Caco-2 (cell line): ENCODE results near the gene TMEM106A. TPM values are rescaled to one million over a fixed set of nuclear protein-coding genes. Genes with fewer than 3 reads are reported as not detected.

Source experiments
- BruUV-seq: library from RNA; stranded (reverse); fragments of 400-500 nt; replicated peaks from 2 replicates; lab custom pipeline; 2021; lab: Mats Ljungman, UMichigan
- CTCF ChIA-PET: fragments of 300-600 bp; sonication (Branson Sonifier 250); formaldehyde crosslinking; loops from one replicate; lab custom pipeline; 2022; ENCODE audit warnings: antibody characterized with exemption; lab: Charles Lee
- POLR2A ChIA-PET: fragments of 300-600 bp; sonication (Branson Sonifier 250); formaldehyde crosslinking; loops from one replicate; lab custom pipeline; 2022; ENCODE audit warnings: antibody characterized with exemption; lab: Charles Lee
- DNase-seq, 2 experiments: peaks; one replicate each; pipeline versions ENCODE4 v3.0.0 to v3.0.0-alpha.2; 2020 to 2022
- H3K27me3 ChIP-seq: replicated peaks from 2 replicates; pipeline ENCODE4 v1.6.0; 2011; ENCODE audit warnings: low read length; ENCODE audit not compliant: control insufficient read depth, insufficient read depth
- H3K36me3 ChIP-seq: 2 replicates; pipeline ENCODE4 v1.5.1; 2011; ENCODE audit warnings: low read length; ENCODE audit not compliant: control insufficient read depth, insufficient read depth
- H3K4me1 ChIP-seq: fragments of 250-450 bp; sonication (Bioruptor Pico); 2 replicates; pipeline ENCODE4 v1.5.1; 2020; ENCODE audit warnings: mild to moderate bottlenecking
- H3K4me3 ChIP-seq: 2 replicates; pipeline ENCODE4 v1.5.1; 2011; ENCODE audit warnings: low read depth, mild to moderate bottlenecking, control low read depth, low read length
- H3K9me3 ChIP-seq: fragments of 250-450 bp; sonication (Bioruptor Pico); 2 replicates; pipeline ENCODE4 v1.5.1; 2020; ENCODE audit warnings: mild to moderate bottlenecking, moderate library complexity
- H3K27ac Mint-ChIP-seq: one replicate; pipeline ENCODE4 v1.8.0; 2022; ENCODE audit warnings: mixed read lengths; ENCODE audit not compliant: unreplicated experiment
- H3K27me3 Mint-ChIP-seq: one replicate; pipeline ENCODE4 v1.8.0; 2022; ENCODE audit warnings: mixed read lengths; ENCODE audit not compliant: insufficient read depth, unreplicated experiment
- H3K36me3 Mint-ChIP-seq: one replicate; pipeline ENCODE4 v1.8.0; 2022; ENCODE audit warnings: mild to moderate bottlenecking, mixed read lengths; ENCODE audit not compliant: insufficient read depth, unreplicated experiment
- H3K4me1 Mint-ChIP-seq: one replicate; pipeline ENCODE4 v1.8.0; 2022; ENCODE audit warnings: low read depth, mixed read lengths; ENCODE audit not compliant: unreplicated experiment
- H3K4me3 Mint-ChIP-seq: one replicate; pipeline ENCODE4 v1.8.0; 2022; ENCODE audit warnings: mild to moderate bottlenecking, moderate library complexity, mixed read lengths; ENCODE audit not compliant: unreplicated experiment
- H3K9me3 Mint-ChIP-seq: one replicate; pipeline ENCODE4 v1.8.0; 2022; ENCODE audit warnings: mixed read lengths; ENCODE audit not compliant: unreplicated experiment
- intact Hi-C: fragments of 100-400 bp; cut with micrococcal nuclease; formaldehyde crosslinking; loops from one replicate; pipeline ENCODE4 v1.10.0; 2022; ENCODE audit not compliant: unreplicated experiment
- total RNA-seq: library from RNA; stranded (reverse); gene quantifications from 2 replicates; pipeline ENCODE4 v1.2.3, GENCODE V29; 2022
- TF ChIP-seq, protein P1 (sequence below), 2 experiments: fragments of 200-600 bp in 1 of 2; IDR thresholded peaks; 1 replicate in 1 of 2; 2 replicates in 1 of 2; pipeline versions ENCODE4 v1.5.1 to v1.8.0; 2011 to 2022; ENCODE audit warnings: antibody characterized with exemption in 1 of 2, control low read depth in 1 of 2, inconsistent platforms in 1 of 2, low read depth in 1 of 2, low read length in 1 of 2, mild to moderate bottlenecking in 1 of 2, moderate library complexity in 1 of 2; ENCODE audit not compliant: insufficient read depth in 1 of 2, severe bottlenecking in 1 of 2, unreplicated experiment in 1 of 2

Gene TMEM106A
- total RNA-seq, 1 experiment from 2014 or later, result 8.0 TPM

DNA sequence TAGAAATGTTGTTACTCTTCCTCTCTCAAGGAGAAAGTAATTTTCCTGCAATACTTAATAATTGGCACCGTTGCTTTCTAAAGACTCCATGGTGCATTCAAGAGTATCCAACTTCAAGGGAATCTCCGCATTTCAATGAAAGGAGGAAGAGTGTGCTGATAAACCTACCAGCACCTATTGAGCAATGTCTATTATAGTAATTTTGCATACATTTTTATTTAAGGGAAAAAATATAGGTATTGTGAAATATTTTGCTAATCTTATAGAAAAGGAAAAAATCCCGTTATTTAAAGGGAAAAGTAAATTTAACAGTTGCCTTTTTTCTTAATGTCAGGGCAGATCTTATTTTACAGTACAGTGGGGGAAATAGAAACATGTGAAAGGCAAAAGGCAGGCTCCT lies 1.1 kb upstream of the TMEM106A start:
- Histone ChIP-seq H3K36me3 (0 out of 2 replicates have a peak, but pooled peaks cover 1% of the 10 kb centered on the region), H3K9me3 (no peaks in the 10 kb centered on the region), H3K27me3 (no peaks in the 10 kb centered on the region), H3K4me1 (peaks cover 8% of the 10 kb centered on the region), H3K4me3 (no peak overlapping the region; the same call in 1 of the 2 replicates)
- ChIA-PET CTCF (no interaction called here), POLR2A (no interaction called here)
- TF ChIP-seq, protein P1, sequence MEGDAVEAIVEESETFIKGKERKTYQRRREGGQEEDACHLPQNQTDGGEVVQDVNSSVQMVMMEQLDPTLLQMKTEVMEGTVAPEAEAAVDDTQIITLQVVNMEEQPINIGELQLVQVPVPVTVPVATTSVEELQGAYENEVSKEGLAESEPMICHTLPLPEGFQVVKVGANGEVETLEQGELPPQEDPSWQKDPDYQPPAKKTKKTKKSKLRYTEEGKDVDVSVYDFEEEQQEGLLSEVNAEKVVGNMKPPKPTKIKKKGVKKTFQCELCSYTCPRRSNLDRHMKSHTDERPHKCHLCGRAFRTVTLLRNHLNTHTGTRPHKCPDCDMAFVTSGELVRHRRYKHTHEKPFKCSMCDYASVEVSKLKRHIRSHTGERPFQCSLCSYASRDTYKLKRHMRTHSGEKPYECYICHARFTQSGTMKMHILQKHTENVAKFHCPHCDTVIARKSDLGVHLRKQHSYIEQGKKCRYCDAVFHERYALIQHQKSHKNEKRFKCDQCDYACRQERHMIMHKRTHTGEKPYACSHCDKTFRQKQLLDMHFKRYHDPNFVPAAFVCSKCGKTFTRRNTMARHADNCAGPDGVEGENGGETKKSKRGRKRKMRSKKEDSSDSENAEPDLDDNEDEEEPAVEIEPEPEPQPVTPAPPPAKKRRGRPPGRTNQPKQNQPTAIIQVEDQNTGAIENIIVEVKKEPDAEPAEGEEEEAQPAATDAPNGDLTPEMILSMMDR (IDR thresholded peaks at IDR 0.05; ENCODE audit: insufficient read depth in 1 of 2, low read depth in 1 of 2, low read length in 1 of 2, severe bottlenecking in 1 of 2, unreplicated experiment in 1 of 2), result no peak
- Mint-ChIP-seq H3K27me3 (no peaks in the 10 kb centered on the region), H3K27ac (peak overlapping the region; percentile 77), H3K4me1 (peaks cover 10% of the 10 kb centered on the region), H3K4me3 (peak overlapping the region; percentile 92), H3K36me3 (peaks cover 33% of the 10 kb centered on the region), H3K9me3 (no peaks in the 10 kb centered on the region)
- no peak for DNase-seq
- BruUV-seq, result no TSS peak
- intact Hi-C loops, result no loop called here

DNA sequence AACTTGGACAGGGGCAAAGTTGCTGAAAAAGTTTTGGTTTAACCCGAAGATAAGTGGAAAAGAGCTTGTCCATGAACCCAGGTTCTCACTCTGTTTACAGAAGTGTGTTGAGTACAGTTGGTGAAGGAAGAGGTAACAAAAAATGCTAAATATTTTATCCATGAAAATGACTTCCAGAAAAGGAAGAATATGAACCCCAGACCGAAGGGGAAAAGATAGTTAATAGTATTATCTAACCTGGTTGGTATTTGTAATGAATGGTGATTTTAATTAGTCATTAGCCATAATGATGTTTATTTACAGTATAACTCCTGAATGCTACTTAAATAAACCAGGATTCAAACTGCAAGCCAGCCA lies 574 bp upstream of the TMEM106A start:
- H3K9me3 Mint-ChIP-seq, result no peaks in the 10 kb centered on the region
- peaks cover 28% of the 10 kb centered on the region for H3K36me3 Mint-ChIP-seq
- Histone ChIP-seq H3K36me3 (peaks cover 2% of the 10 kb centered on the region), H3K4me3 (peak overlapping the region; percentile 55), H3K9me3 (no peaks in the 10 kb centered on the region), H3K27me3 (no peaks in the 10 kb centered on the region), H3K4me1 (peaks cover 11% of the 10 kb centered on the region)
- H3K4me1 Mint-ChIP-seq, result peaks cover 10% of the 10 kb centered on the region
- intact Hi-C loops, result no loop called here
- TSS peak; percentile 95 for BruUV-seq
- no peaks in the 10 kb centered on the region for H3K27me3 Mint-ChIP-seq
- CTCF ChIA-PET, result interaction anchor here (0.6 to 2.5 kb wide), 3 partner anchors 39 to 189 kb away, joined by 3 to 10 read pairs (median 3); partner anchors contain the start of genes NBR1 and VAT1
- H3K27ac Mint-ChIP-seq, result peak overlapping the region; percentile 77
- no peak for DNase-seq
- TF ChIP-seq, protein P1 (IDR thresholded peaks at IDR 0.05; ENCODE audit: insufficient read depth in 1 of 2, low read depth in 1 of 2, low read length in 1 of 2, severe bottlenecking in 1 of 2, unreplicated experiment in 1 of 2), result no peak
- POLR2A ChIA-PET, result interaction anchor here (0.5 to 3.7 kb wide), 5 partner anchors 10 to 213 kb away, joined by 3 to 30 read pairs (median 4); partner anchors contain the start of genes RPL27 and VAT1
- peak overlapping the region; percentile 92 for H3K4me3 Mint-ChIP-seq

DNA sequence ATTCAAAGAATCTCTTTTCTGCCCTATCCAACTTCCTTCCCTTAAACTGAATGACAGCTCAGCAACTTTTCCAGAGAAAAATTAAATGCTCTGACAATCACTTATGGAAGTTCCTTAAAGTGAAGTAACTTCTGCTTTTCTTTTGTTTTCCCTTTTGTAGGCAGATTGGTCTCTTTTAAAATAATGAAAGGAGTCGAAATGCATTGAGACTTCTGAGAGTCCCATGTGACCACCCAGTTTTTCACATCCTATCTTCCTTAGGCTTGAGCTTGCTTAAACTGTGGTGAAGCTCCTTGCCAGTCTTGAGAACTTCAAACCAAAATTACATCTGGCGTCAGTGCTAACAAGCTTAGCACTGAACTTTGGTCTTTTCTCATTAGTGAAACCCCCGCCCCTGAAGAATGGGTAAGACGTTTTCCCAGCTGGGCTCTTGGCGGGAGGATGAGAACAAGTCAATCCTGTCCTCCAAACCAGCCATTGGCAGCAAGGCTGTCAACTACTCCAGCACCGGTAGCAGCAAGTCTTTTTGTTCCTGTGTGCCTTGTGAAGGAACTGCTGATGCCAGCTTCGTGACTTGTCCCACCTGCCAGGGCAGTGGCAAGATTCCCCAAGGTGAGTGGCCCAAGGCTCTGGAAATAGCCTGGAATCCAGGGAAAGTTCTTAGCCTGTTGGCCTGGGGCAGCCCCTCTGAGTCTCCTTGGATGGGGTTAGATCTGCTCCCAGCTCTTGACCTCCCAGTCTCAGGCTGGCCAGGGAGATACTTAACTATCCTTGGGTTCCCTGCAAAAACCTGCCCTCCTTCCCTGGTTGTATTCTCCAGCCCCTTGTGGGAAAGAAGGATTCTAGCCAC lies 1.2 kb downstream of the TMEM106A start:
- ChIA-PET POLR2A (interaction anchor here (0.5 to 3.7 kb wide), 4 partner anchors 9 to 103 kb away, joined by 3 to 30 read pairs (median 4); partner anchors contain the start of gene NBR1), CTCF (interaction anchor here (0.9 to 2.5 kb wide), 3 partner anchors 9 to 41 kb away, joined by 3 to 10 read pairs (median 3); partner anchors contain the start of gene NBR1)
- TF ChIP-seq, protein P1 (IDR thresholded peaks at IDR 0.05; ENCODE audit: insufficient read depth in 1 of 2, low read depth in 1 of 2, low read length in 1 of 2, severe bottlenecking in 1 of 2, unreplicated experiment in 1 of 2), result no peak
- Mint-ChIP-seq H3K4me1 (peaks cover 10% of the 10 kb centered on the region), H3K27me3 (no peaks in the 10 kb centered on the region), H3K9me3 (no peaks in the 10 kb centered on the region), H3K4me3 (peak overlapping the region; percentile 92), H3K36me3 (peaks cover 15% of the 10 kb centered on the region), H3K27ac (peak overlapping the region; percentile 77)
- DNase-seq, result peak in 1 of 2 experiments; percentile 28
- peaks cover 2% of the 10 kb centered on the region for H3K36me3 ChIP-seq
- no TSS peak for BruUV-seq
- no peaks in the 10 kb centered on the region for H3K27me3 ChIP-seq
- H3K4me1 ChIP-seq, result peaks cover 26% of the 10 kb centered on the region
- intact Hi-C loops, result loop anchor here (1.0 kb wide), 1 partner anchor 41 kb away; no protein-coding TSS in a partner anchor
- H3K9me3 ChIP-seq, result no peaks in the 10 kb centered on the region
- no peak overlapping the region; the same call in 1 of the 2 replicates for H3K4me3 ChIP-seq
